Activated naive CD8-positive, alpha-beta T cell (primary cell): ENCODE measurements around the gene FAM53C.
"Not testable (repeated sequence)": the region's sequence is repeated elsewhere in the genome, so short reads cannot be mapped to it uniquely, and the experiment has no call there.

Experiments used
- H3K27ac Mint-ChIP-seq: one replicate; pipeline ENCODE4 v1.8.0; 2021; ENCODE audit warnings: mixed read lengths
- H3K27me3 Mint-ChIP-seq: one replicate; pipeline ENCODE4 v1.8.0; 2021; ENCODE audit warnings: mixed read lengths
- H3K36me3 Mint-ChIP-seq: one replicate; pipeline ENCODE4 v1.8.0; 2021; ENCODE audit warnings: mixed read lengths
- H3K4me1 Mint-ChIP-seq: one replicate; pipeline ENCODE4 v1.8.0; 2021; ENCODE audit warnings: low read depth, mixed read lengths
- H3K4me3 Mint-ChIP-seq: one replicate; pipeline ENCODE4 v1.8.0; 2021; ENCODE audit warnings: mild to moderate bottlenecking, mixed read lengths
- H3K9me3 Mint-ChIP-seq: one replicate; pipeline ENCODE4 v1.8.0; 2021; ENCODE audit warnings: low read depth, mixed read lengths

FAM53C gene

GRCh38 chr5:138337685-138338410, at the start of gene FAM53C:
TSS of gene FAM53C (plus strand) at chr5:138338266. CDS start at chr5:138341336, 3,070 bp downstream.
- no peaks in the 10 kb centered on the region for H3K9me3 Mint-ChIP-seq
- peak within 1 kb of the TSS; percentile 93 for H3K4me3 Mint-ChIP-seq
- peak within 1 kb of the TSS; percentile 98 for H3K27ac Mint-ChIP-seq
- peaks cover 35% of the 10 kb centered on the region for H3K4me1 Mint-ChIP-seq
- no peaks in the 10 kb centered on the region for H3K27me3 Mint-ChIP-seq
- no peaks in the 10 kb centered on the region for H3K36me3 Mint-ChIP-seq

- H3K4me3 Mint-ChIP-seq = no peak overlapping the region
- no peaks in the 10 kb centered on the region for H3K27me3 Mint-ChIP-seq
- H3K27ac Mint-ChIP-seq = no peak overlapping the region
- H3K9me3 Mint-ChIP-seq = no peaks in the 10 kb centered on the region
- H3K36me3 Mint-ChIP-seq = no peaks in the 10 kb centered on the region
- H3K4me1 Mint-ChIP-seq = no peaks in the 10 kb centered on the region
Observed at GRCh38 chr5:138289296-138289695, 48.8 kb upstream of the FAM53C start.

DNA sequence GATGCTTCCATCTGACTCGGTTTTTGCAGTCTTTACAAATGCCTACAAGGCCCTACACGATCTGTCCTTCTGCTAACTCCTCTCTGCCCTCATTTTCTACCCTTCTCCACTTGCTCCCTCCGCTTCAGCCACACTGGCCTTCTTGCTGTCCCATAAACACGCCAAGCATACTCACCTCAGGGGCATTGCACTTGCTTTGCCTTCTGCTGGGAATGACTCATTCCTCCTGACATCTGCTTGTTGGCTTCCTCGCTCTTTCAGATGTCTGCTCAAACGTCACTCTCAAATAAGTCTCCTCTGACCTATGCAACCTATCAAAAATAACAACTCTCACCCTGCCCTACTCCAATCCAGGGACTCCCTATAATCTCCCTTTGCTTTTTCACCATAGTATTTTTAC, 34.7 kb upstream of the FAM53C start:
- Mint-ChIP-seq H3K4me3 (no peak overlapping the region), H3K27me3 (no peaks in the 10 kb centered on the region), H3K36me3 (peaks cover 3% of the 10 kb centered on the region), H3K9me3 (no peaks in the 10 kb centered on the region), H3K4me1 (no peaks in the 10 kb centered on the region), H3K27ac (no peak overlapping the region)

- H3K9me3 Mint-ChIP-seq = no peaks in the 10 kb centered on the region
Observed at GRCh38 chr5:138305797-138306196, 32.3 kb upstream of the FAM53C start.

GRCh38 chr5:138315751-138316278, 22.3 kb upstream of the FAM53C start:
- Mint-ChIP-seq H3K36me3 (no peaks in the 10 kb centered on the region), H3K27ac (no peak overlapping the region)

More at GRCh38 chr5:138305797-138306196, 32.3 kb upstream of the FAM53C start:
- Mint-ChIP-seq H3K27me3 (no peaks in the 10 kb centered on the region), H3K36me3 (no peaks in the 10 kb centered on the region), H3K27ac (no peak overlapping the region), H3K4me3 (no peak overlapping the region), H3K4me1 (no peaks in the 10 kb centered on the region)

GRCh38 chr5:138316355-138316754, 21.7 kb upstream of the FAM53C start:
- Mint-ChIP-seq H3K27me3 (no peaks in the 10 kb centered on the region), H3K9me3 (no peaks in the 10 kb centered on the region), H3K36me3 (no peaks in the 10 kb centered on the region), H3K27ac (no peak overlapping the region), H3K4me3 (no peak overlapping the region), H3K4me1 (no peaks in the 10 kb centered on the region)

More at GRCh38 chr5:138315751-138316278, 22.3 kb upstream of the FAM53C start:
- Mint-ChIP-seq H3K27me3 (no peaks in the 10 kb centered on the region), H3K9me3 (no peaks in the 10 kb centered on the region), H3K4me1 (no peaks in the 10 kb centered on the region), H3K4me3 (no peak overlapping the region)

DNA sequence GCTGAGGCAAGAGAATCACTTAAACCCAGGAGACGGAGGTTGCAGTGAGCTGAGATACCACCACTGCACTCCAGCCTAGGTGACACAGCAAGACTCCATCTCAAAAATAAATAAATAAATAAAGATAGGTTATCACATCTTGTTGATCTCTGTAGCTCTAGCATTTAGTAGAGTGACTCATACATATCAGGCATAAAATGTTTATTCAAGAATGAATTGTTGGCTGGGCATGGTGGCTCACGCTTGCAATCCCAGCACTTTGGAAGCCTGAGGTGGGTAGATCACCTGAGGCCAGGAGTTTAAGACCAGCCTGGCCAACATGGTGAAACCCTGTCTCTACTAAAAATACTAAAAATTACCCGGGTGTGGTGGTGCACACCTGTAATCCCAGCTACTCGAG, 19.9 kb upstream of the FAM53C start:
- H3K27ac Mint-ChIP-seq, H3K27me3 Mint-ChIP-seq, H3K9me3 Mint-ChIP-seq, H3K36me3 Mint-ChIP-seq, H3K4me1 Mint-ChIP-seq, H3K4me3 Mint-ChIP-seq: not testable (repeated sequence)

GRCh38 chr5:138330813-138331448, 7.1 kb upstream of the FAM53C start:
- Mint-ChIP-seq H3K9me3 (no peaks in the 10 kb centered on the region), H3K4me1 (peaks cover 8% of the 10 kb centered on the region), H3K36me3 (no peaks in the 10 kb centered on the region), H3K27ac (peak overlapping the region; percentile 34), H3K27me3 (no peaks in the 10 kb centered on the region), H3K4me3 (peak overlapping the region; percentile 88)

DNA sequence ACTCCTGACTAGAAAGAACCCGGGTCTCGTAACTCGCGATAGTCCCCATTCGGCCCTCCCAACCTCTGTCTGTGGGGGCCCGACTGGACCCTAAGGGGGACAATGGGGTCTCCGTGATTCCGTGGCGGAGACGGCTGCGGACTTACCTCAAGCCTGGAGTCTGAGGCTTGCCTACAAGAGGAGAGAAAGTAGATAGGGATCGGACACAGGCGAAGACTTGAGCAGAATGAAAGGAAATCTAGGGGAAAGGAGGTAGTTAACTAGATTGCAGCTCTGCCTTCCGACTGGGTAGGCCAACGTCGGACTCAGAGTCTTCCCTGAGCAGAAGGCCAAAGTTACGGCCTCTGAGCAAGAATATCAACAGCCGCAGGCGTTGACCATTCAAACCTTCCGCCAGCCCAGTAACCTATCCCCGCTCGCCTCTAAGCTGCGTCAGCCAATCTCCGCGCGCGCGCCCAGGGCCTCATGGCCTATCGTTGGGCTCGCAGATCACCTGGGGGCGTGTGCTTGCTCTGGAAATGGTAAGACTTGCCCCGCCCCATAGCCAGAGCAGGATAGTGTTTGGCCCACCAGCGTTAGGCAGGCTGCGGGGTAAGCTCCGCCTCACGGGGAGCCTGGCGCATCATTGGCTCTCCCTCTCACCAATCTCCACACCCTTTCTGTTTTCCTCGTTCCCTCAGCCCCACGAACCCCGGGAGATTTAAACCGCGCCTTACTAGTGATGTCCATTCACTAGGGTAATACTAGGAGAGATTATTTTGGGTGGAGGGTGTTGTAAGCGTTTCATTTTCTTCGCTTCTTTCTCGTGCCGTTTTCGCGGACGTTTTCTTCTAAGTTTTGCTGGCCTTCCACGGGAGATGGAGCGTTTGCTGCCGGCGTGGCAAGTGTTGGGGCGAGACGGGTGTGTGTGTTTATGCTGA, 6.4 kb upstream of the FAM53C start, which contains the start of gene CDC25C:
CDC25C (minus strand) TSS at position 356 of the 920 bp plus-strand sequence. CDS start 624 bp downstream, outside the sequence.
- Mint-ChIP-seq H3K36me3 (no peaks in the 10 kb centered on the region), H3K27me3 (no peaks in the 10 kb centered on the region), H3K4me3 (peak within 1 kb of the TSS; percentile 88), H3K4me1 (peaks cover 8% of the 10 kb centered on the region), H3K9me3 (no peaks in the 10 kb centered on the region), H3K27ac (peak within 1 kb of the TSS; percentile 34)

GRCh38 chr5:138334867-138335447, 3.1 kb upstream of the FAM53C start:
- H3K4me1 Mint-ChIP-seq = peaks cover 26% of the 10 kb centered on the region
- H3K27ac Mint-ChIP-seq = no peak overlapping the region
- H3K36me3 Mint-ChIP-seq = no peaks in the 10 kb centered on the region
- H3K9me3 Mint-ChIP-seq = no peaks in the 10 kb centered on the region
- no peak overlapping the region for H3K4me3 Mint-ChIP-seq
- H3K27me3 Mint-ChIP-seq = no peaks in the 10 kb centered on the region

- H3K27ac Mint-ChIP-seq = peak overlapping the region; percentile 98
Observed at GRCh38 chr5:138336952-138337684, 948 bp upstream of the FAM53C start.

GRCh38 chr5:138338411-138339090, 485 bp downstream of the FAM53C start:
- Mint-ChIP-seq H3K4me1 (peaks cover 35% of the 10 kb centered on the region), H3K36me3 (no peaks in the 10 kb centered on the region), H3K27me3 (no peaks in the 10 kb centered on the region), H3K9me3 (no peaks in the 10 kb centered on the region), H3K27ac (peak overlapping the region; percentile 93), H3K4me3 (peak overlapping the region; percentile 93)

More at GRCh38 chr5:138336952-138337684, 948 bp upstream of the FAM53C start:
- no peaks in the 10 kb centered on the region for H3K9me3 Mint-ChIP-seq
- H3K4me1 Mint-ChIP-seq = peaks cover 37% of the 10 kb centered on the region
- peak overlapping the region; percentile 91 for H3K4me3 Mint-ChIP-seq
- no peaks in the 10 kb centered on the region for H3K27me3 Mint-ChIP-seq
- no peaks in the 10 kb centered on the region for H3K36me3 Mint-ChIP-seq

DNA sequence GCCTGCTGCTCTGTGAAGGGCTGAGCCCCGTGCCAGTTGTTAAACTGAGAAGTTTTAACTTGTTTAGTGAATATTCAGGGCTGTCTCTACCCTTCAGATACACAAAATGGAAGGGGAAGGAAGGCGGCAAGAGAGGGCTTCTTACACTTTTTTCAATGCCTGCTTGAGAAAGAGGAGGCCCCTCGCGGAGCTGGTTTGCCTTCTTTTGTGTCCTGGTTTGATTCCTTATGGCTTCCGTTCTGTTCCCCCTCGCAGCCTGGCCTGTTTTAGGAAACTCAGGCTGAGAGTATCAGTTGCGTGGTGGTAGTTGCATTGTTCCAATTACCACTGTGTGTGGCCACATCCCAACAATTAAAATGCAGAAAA, 1.0 kb downstream of the FAM53C start:
- peak overlapping the region; percentile 93 for H3K27ac Mint-ChIP-seq
- no peaks in the 10 kb centered on the region for H3K9me3 Mint-ChIP-seq
- no peaks in the 10 kb centered on the region for H3K36me3 Mint-ChIP-seq
- H3K4me1 Mint-ChIP-seq = peaks cover 38% of the 10 kb centered on the region
- peak overlapping the region; percentile 93 for H3K4me3 Mint-ChIP-seq
- no peaks in the 10 kb centered on the region for H3K27me3 Mint-ChIP-seq
